Gastrocnemius medialis (tissue), 4 donors: ENCODE measurements around the gene PLSCR3.

Experiments used
- CTCF ChIP-seq, 5 experiments: fragments of 450-650 bp in 3 of 5; fragments of 200-600 bp in 2 of 5; sonication (generic) in 2 of 5; IDR thresholded peaks in 4 of 5; conservative IDR thresholded peaks in 1 of 5; 1 replicate in 4 of 5; 2 replicates in 1 of 5; pipeline ENCODE4 v1.5.1; 2016 to 2019; ENCODE audit warnings: antibody characterized with exemption in 5 of 5, mild to moderate bottlenecking in 3 of 5, moderate library complexity in 3 of 5
- POLR2A ChIP-seq, 2 donors: fragments of 450-650 bp; IDR thresholded peaks; one replicate each; pipeline ENCODE4 v1.6.1; 2017; ENCODE audit warnings: antibody characterized with exemption in 2 of 2, mild to moderate bottlenecking in 2 of 2, moderate library complexity in 2 of 2

- TF ChIP-seq CTCF (IDR thresholded peaks at IDR 0.05 in 4 of 5, conservative IDR thresholded peaks at IDR 0.05 in 1 of 5) (no peak), POLR2A (IDR thresholded peaks at IDR 0.05) (no peak)
Measured at GRCh38 chr17:7413346-7413985, 19.1 kb upstream of the PLSCR3 start.
